HL-60 (cell line): Measurements from ENCODE around the gene JAML.

Experiments
- DNase-seq, 2 experiments: peaks; one replicate each; pipeline ENCODE4 v3.0.0-alpha.2; 2010 to 2020; ENCODE audit warnings: low read depth in 1 of 2, low spot score in 1 of 2
- H3K27ac ChIP-seq: fragments of 250-450 bp; sonication (Bioruptor Pico); replicated peaks from 2 replicates; pipeline ENCODE4 v1.5.1; 2020; ENCODE audit warnings: mild to moderate bottlenecking, moderate library complexity
- H3K27me3 ChIP-seq: fragments of 250-450 bp; sonication (Bioruptor Pico); 2 replicates; pipeline ENCODE4 v1.5.1; 2021; ENCODE audit warnings: mild to moderate bottlenecking, moderate library complexity; ENCODE audit not compliant: insufficient read depth, poor library complexity, severe bottlenecking
- H3K4me3 ChIP-seq: replicated peaks from 2 replicates; pipeline ENCODE4 v1.5.1; 2011; ENCODE audit warnings: mild to moderate bottlenecking, control low read depth, low read length; ENCODE audit not compliant: insufficient read depth
- CTCF ChIP-seq: IDR thresholded peaks from one replicate; pipeline ENCODE4 v1.5.1; 2011; ENCODE audit warnings: low read length, control low read depth, inconsistent platforms; ENCODE audit not compliant: insufficient read depth
- GABPA ChIP-seq: IDR thresholded peaks from 2 replicates; pipeline ENCODE4 v1.6.1; 2012; ENCODE audit warnings: low read depth
- POLR2AphosphoS5 ChIP-seq: IDR thresholded peaks from 2 replicates; pipeline ENCODE4 v1.6.1; 2012; ENCODE audit warnings: low read depth
- REST ChIP-seq: IDR thresholded peaks from 2 replicates; pipeline ENCODE4 v1.6.1; 2012; ENCODE audit warnings: low read depth; ENCODE audit not compliant: insufficient replicate concordance
- SPI1 ChIP-seq: IDR thresholded peaks from 2 replicates; pipeline ENCODE4 v1.6.1; 2012; ENCODE audit warnings: low read depth, mild to moderate bottlenecking, borderline replicate concordance

Gene JAML

GRCh38 chr11:118215765-118216164 is 9.0 kb downstream of the JAML start:
- TF ChIP-seq SPI1 (no peak), POLR2AphosphoS5 (no peak), REST (no peak), GABPA (no peak), CTCF (no peak)
- DNase-seq, result no peak
- H3K4me3 ChIP-seq, result no peak overlapping the region
- H3K27me3 ChIP-seq, result no peaks in the 10 kb centered on the region
- peak overlapping the region; percentile 76 for H3K27ac ChIP-seq

GRCh38 chr11:118215262-118215661 is 9.5 kb downstream of the JAML start:
- H3K27me3 ChIP-seq, result no peaks in the 10 kb centered on the region
- TF ChIP-seq CTCF, result no peak
- no peak for TF ChIP-seq GABPA
- TF ChIP-seq REST, result no peak
- TF ChIP-seq POLR2AphosphoS5, result no peak
- TF ChIP-seq SPI1, result no peak
- peak in 1 of 2 experiments; percentile 52 for DNase-seq
- no peak overlapping the region for H3K4me3 ChIP-seq
- peak overlapping the region; percentile 76 for H3K27ac ChIP-seq

- DNase-seq, result peak; percentile 77 to 92
- no peak overlapping the region for H3K4me3 ChIP-seq
These were observed 10.4 kb downstream of the JAML start for GRCh38 chr11:118214210-118214914.

More at GRCh38 chr11:118214210-118214914, 10.4 kb downstream of the JAML start:
- H3K27me3 ChIP-seq, result no peaks in the 10 kb centered on the region
- peak overlapping the region; percentile 76 for H3K27ac ChIP-seq
- TF ChIP-seq REST (no peak), GABPA (no peak), SPI1 (peak; percentile 87), POLR2AphosphoS5 (peak; percentile 66), CTCF (no peak)
